T-cell (primary cell): ENCODE data around the gene ZNF503. TPM values are rescaled to one million over a fixed set of nuclear protein-coding genes. Genes with fewer than 3 reads are reported as not detected.
A peak's percentile ranks its signal among the peaks of the same experiment; 100 is the strongest.

Experiments used
- ATAC-seq, 4 experiments: fragments of 200-7000 bp in 3 of 4; fragments of 150-1000 bp in 1 of 4; cut with Tn5 transposase; replicated peaks in 1 of 4; 1 replicate in 3 of 4; 2 replicates in 1 of 4; pipeline ENCODE4 v1.10.0; 2021; ENCODE audit warnings: moderate library complexity in 3 of 4, mild to moderate bottlenecking in 2 of 4, moderate number of reproducible peaks in 1 of 4
- CTCF ChIA-PET, 2 donors: fragments of 300-600 bp; sonication (Branson Sonifier 250); formaldehyde crosslinking; loops; one replicate each; lab custom pipeline; 2022; ENCODE audit warnings: antibody characterized with exemption in 2 of 2; lab: Charles Lee
- POLR2A ChIA-PET, 2 donors: fragments of 300-600 bp; sonication (Branson Sonifier 250); formaldehyde crosslinking; loops; one replicate each; lab custom pipeline; 2022; ENCODE audit warnings: antibody characterized with exemption in 2 of 2; lab: Charles Lee
- DNase-seq, 35 experiments: peaks; one replicate each; pipeline versions ENCODE4 v3.0.0 to v3.0.0-alpha.2; 2013 to 2023
- H3K27ac ChIP-seq: one replicate; pipeline ENCODE4 v1.5.1; 2013; ENCODE audit warnings: low read length
- H3K27me3 ChIP-seq, 2 experiments: replicated peaks in 1 of 2; 1 replicate in 1 of 2; 2 replicates in 1 of 2; pipeline versions ENCODE4 v1.6.1 to v1.7.0; 2013; ENCODE audit warnings: low read length in 1 of 2, mixed read lengths in 1 of 2; ENCODE audit not compliant: control insufficient read depth in 2 of 2, insufficient read depth in 2 of 2; ENCODE audit errors: extremely low read depth in 1 of 2
- H3K36me3 ChIP-seq, 2 donors: 1 replicate in 1 of 2; 2 replicates in 1 of 2; pipeline versions ENCODE4 v1.6.1 to v1.7.0; 2013; ENCODE audit warnings: low read length in 1 of 2; ENCODE audit not compliant: control insufficient read depth in 2 of 2, insufficient read depth in 1 of 2; ENCODE audit errors: extremely low read depth in 1 of 2
- H3K4me1 ChIP-seq, 2 experiments: 1 replicate in 1 of 2; 2 replicates in 1 of 2; pipeline versions ENCODE4 v1.6.1 to v1.7.0; 2013; ENCODE audit warnings: low read length in 2 of 2, mixed read lengths in 1 of 2; ENCODE audit not compliant: insufficient read depth in 2 of 2, control insufficient read depth in 1 of 2; ENCODE audit errors: extremely low read depth in 1 of 2
- H3K4me3 ChIP-seq, 2 donors: 1 replicate in 1 of 2; 2 replicates in 1 of 2; pipeline versions ENCODE4 v1.5.1 to v1.7.0; 2013; ENCODE audit warnings: mild to moderate bottlenecking in 2 of 2, low read length in 1 of 2, moderate library complexity in 1 of 2; ENCODE audit not compliant: control insufficient read depth in 1 of 2; ENCODE audit errors: extremely low read depth in 1 of 2
- H3K9me3 ChIP-seq: 2 replicates; pipeline ENCODE4 v1.7.0; 2013
- H3K27ac Mint-ChIP-seq, 2 donors: one replicate each; pipeline ENCODE4 v1.8.0; 2020 to 2021; ENCODE audit warnings: mild to moderate bottlenecking in 2 of 2, mixed read lengths in 2 of 2
- H3K27me3 Mint-ChIP-seq, 2 donors: one replicate each; pipeline ENCODE4 v1.8.0; 2021 to 2022; ENCODE audit warnings: mixed read lengths in 2 of 2
- H3K36me3 Mint-ChIP-seq: one replicate; pipeline ENCODE4 v1.8.0; 2021; ENCODE audit warnings: mixed read lengths
- H3K4me1 Mint-ChIP-seq, 3 donors: one replicate each; pipeline ENCODE4 v1.8.0; 2020 to 2022; ENCODE audit warnings: mixed read lengths in 3 of 3, mild to moderate bottlenecking in 1 of 3
- H3K4me3 Mint-ChIP-seq, 3 donors: one replicate each; pipeline ENCODE4 v1.8.0; 2020 to 2022; ENCODE audit warnings: mild to moderate bottlenecking in 3 of 3, mixed read lengths in 3 of 3, moderate library complexity in 3 of 3
- H3K9me3 Mint-ChIP-seq, 3 donors: one replicate each; pipeline ENCODE4 v1.8.0; 2020 to 2022; ENCODE audit warnings: mixed read lengths in 3 of 3
- WGBS: methylation state at CpG from one replicate; pipeline ENCODE4 v1.1.5; 2013; ENCODE audit warnings: missing lambda C conversion rate; ENCODE audit not compliant: insufficient coverage; 5-methylcytosine and 5-hydroxymethylcytosine counted together
- total RNA-seq, 35 experiments: library from RNA in 6 of 35; stranded (reverse) in 6 of 35; fragments of 120-200 nt in 1 of 35; gene quantifications; one replicate each; pipeline versions ENCODE4 v1.2.1 to v1.2.4 and lab custom pipeline; 2013 to 2026

Gene ZNF503
- total RNA-seq, 5 donors from 2014 or later (not counting 1 experiment from before 2014, with no cell fraction given): 0.16 to 0.38 (median 0.30) TPM; not detected in 1

DNA sequence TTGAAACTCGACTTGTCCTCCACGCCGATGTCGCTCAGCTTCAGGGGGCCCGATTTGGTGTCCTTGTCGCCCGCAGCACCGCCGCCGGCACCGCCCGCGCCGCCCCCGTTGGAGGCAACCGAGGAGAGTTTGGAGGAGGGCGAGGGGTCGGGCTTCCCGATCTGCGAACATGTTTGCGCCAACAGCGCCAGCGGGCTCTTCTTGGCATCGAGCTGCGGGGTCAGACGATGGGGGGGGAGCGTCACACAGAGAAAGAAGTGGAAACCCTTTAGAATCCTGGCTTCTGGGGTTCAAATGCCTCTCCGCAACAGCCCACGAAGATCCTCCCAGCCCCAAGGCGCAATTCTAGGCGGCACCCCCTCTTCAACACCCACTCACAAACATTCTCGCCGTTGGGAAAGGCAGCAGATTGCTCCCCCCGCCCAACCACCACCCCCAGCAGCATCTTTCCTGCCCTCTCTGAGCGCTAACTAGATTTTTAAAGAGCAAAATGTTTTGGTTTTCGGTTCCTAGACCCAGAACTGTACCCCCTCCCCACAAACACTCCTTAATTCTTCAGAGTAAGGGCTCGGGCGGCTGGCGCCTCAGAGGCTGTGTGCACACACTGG lies 1.3 kb downstream of the ZNF503 start:
- Histone ChIP-seq H3K4me1 (peaks cover 9 to 53% of the 10 kb centered on the region in 2 experiments), H3K27ac (no peak overlapping the region), H3K4me3 (peak overlapping the region; percentile 43 to 82), H3K9me3 (no peaks in the 10 kb centered on the region), H3K36me3 (no peaks in the 10 kb centered on the region), H3K27me3 (peaks cover 0 to 88% of the 10 kb centered on the region in 2 experiments)
- POLR2A ChIA-PET: interaction anchor here in 1 of 2 donors (0.6 kb wide), 1 partner anchor 41 kb away, joined by 3 read pairs; no protein-coding TSS in a partner anchor
- no peaks in the 10 kb centered on the region for H3K36me3 Mint-ChIP-seq
- peaks cover 21 to 60% of the 10 kb centered on the region in 2 donors for H3K27me3 Mint-ChIP-seq
- H3K4me3 Mint-ChIP-seq: peak overlapping the region; percentile 68 to 82 (median 79)
- peaks cover 27 to 39% (median 28%) of the 10 kb centered on the region in 3 donors for H3K4me1 Mint-ChIP-seq
- no peak overlapping the region for H3K27ac Mint-ChIP-seq
- DNase-seq (no peak), ATAC-seq (no peak)
- no peaks in the 10 kb centered on the region for H3K9me3 Mint-ChIP-seq
- CTCF ChIA-PET: no interaction called here
- 5% methylated on average over 16 of the region's 39 CpGs for WGBS

DNA sequence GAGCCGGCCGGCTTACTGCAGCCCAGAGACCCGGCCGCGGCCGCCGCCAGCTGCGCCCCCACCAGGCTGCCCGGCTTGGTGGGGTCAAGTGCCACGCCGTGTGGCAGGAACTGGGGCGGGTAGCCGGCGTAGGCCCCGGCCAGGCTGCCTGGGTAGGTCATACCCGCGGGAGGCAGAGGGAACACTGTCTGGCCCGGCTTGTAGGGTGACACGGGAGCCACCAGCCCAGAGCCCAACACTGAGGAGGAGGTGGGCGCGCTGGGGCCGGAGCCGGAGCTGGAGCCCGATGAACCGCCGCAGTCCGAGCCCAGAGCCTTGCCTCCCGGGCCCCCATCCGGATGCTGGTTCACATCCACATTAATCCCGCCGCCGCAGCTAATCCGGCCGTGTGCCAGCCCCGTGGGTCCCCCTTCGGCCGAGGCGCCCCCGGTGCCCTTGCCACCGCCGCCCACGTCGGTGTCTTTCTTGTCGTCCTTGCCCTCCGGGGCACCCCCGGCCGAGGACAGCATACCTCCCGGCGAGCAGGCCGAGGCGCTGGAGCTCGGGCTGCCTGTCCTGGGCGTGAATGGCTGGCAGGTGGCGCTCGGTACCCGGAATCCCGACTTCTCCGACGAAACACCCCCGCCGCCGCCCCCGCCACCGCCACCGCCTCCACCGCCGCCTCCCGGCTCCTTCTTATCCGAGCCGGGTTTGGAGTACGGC lies 2.0 kb downstream of the ZNF503 start:
- no peaks in the 10 kb centered on the region for H3K9me3 Mint-ChIP-seq
- H3K27ac Mint-ChIP-seq: no peak overlapping the region
- ATAC-seq (peak in 1 of 4 experiments; percentile 51), DNase-seq (peak in 11 of 35 experiments; percentile 24 to 48 (median 33))
- WGBS: 38% methylated on average over 59 of the region's 71 CpGs
- CTCF ChIA-PET: no interaction called here
- Histone ChIP-seq H3K36me3 (no peaks in the 10 kb centered on the region), H3K27ac (no peak overlapping the region), H3K9me3 (no peaks in the 10 kb centered on the region), H3K4me3 (peak overlapping the region in 1 of 2 donors; percentile 43), H3K4me1 (peaks cover 9 to 53% of the 10 kb centered on the region in 2 experiments), H3K27me3 (peaks cover 0 to 88% of the 10 kb centered on the region in 2 experiments)
- H3K27me3 Mint-ChIP-seq: peaks cover 27 to 62% of the 10 kb centered on the region in 2 donors
- H3K4me3 Mint-ChIP-seq: peak overlapping the region in 2 of 3 donors; percentile 68 to 82
- POLR2A ChIA-PET: interaction anchor here in 1 of 2 donors (0.6 kb wide), 2 partner anchors 42 to 1146 kb away, joined by 3 read pairs; no protein-coding TSS in a partner anchor
- H3K4me1 Mint-ChIP-seq: peaks cover 32 to 44% (median 35%) of the 10 kb centered on the region in 3 donors
- H3K36me3 Mint-ChIP-seq: peaks cover 3% of the 10 kb centered on the region

DNA sequence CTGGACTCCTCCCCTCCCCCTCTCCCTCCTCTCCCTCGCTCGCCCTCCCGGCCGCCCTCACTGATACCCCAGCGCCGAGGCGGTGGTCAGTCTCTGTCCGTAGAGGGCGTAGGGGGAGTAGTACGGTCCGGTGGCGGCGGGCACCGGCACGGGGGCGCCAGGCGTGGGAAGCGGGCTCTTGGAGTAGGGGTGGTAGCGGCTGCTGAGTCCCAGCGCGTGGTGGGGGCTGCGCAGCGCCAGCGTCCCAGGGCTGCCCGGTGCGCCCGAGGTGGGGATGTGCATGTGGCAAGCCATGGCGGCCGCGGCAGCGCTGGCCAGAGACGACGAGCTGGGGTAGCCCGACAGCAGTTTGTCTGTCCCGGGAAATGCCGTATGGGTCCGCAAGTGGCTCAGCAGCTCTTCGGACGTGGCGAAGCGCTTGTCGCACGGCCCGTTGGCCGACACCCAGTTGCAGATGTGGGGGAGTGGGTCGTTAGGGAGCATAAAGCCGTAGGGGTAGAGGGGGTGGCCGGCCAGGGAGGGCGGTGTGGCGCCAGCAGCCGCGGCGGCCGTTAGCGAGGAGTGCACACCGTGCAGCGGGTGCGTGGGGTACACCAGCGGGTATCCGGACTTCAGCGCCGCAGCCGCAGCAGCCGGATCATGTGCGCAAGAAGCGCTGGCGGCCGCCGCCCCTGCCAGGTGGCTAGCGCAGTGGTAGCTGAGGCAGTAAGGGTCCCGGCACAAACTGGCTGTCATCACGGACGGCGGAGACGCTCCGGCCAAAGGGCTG lies 2.7 kb downstream of the ZNF503 start:
- no peak for DNase-seq
- ChIA-PET POLR2A (no interaction called here), CTCF (no interaction called here)
- Histone ChIP-seq H3K9me3 (no peaks in the 10 kb centered on the region), H3K36me3 (no peaks in the 10 kb centered on the region), H3K27me3 (peaks cover 0 to 85% of the 10 kb centered on the region in 2 experiments), H3K27ac (no peak overlapping the region), H3K4me3 (no peak overlapping the region), H3K4me1 (peaks cover 9 to 50% of the 10 kb centered on the region in 2 experiments)
- peaks cover 30 to 65% of the 10 kb centered on the region in 2 donors for H3K27me3 Mint-ChIP-seq
- H3K27ac Mint-ChIP-seq: no peak overlapping the region
- peaks cover 3% of the 10 kb centered on the region for H3K36me3 Mint-ChIP-seq
- peak overlapping the region in 1 of 3 donors; percentile 42 for H3K4me3 Mint-ChIP-seq
- H3K9me3 Mint-ChIP-seq: no peaks in the 10 kb centered on the region
- H3K4me1 Mint-ChIP-seq: peaks cover 31 to 43% (median 31%) of the 10 kb centered on the region in 3 donors
- no peak for ATAC-seq
- WGBS: 94% methylated on average over 60 of the region's 76 CpGs

DNA sequence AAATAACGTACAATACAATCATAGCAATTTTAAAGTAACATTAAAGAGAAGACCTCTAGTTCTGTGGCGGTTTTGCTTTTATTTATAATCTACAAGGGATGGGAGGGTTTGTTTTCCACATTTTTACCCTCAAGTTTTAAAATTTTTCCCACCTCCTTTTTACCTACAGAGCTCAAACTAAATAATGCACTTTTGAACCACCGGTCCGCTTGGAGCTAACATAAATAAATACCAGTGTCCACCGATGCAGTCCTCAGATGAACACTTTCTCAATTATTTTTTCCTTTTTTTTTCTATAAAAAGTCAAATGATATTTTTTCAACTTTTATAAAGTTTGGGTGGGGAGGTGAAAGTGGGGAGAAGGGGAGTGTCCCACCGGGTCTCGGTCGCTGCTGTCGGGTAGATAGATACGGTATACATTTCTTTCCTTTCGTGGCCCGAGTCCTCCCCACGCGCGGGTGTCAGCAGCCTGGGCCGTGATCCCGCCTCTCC lies 3.3 kb downstream of the ZNF503 start:
- Histone ChIP-seq H3K4me3 (no peak overlapping the region), H3K27ac (no peak overlapping the region), H3K36me3 (no peaks in the 10 kb centered on the region), H3K4me1 (peaks cover 9 to 45% of the 10 kb centered on the region in 2 experiments), H3K9me3 (no peaks in the 10 kb centered on the region), H3K27me3 (peaks cover 0 to 80% of the 10 kb centered on the region in 2 experiments)
- ATAC-seq (no peak), DNase-seq (no peak)
- Mint-ChIP-seq H3K27me3 (peaks cover 29 to 67% of the 10 kb centered on the region in 2 donors), H3K4me1 (peaks cover 27 to 38% (median 27%) of the 10 kb centered on the region in 3 donors), H3K4me3 (peak overlapping the region in 1 of 3 donors; percentile 25), H3K36me3 (peaks cover 3% of the 10 kb centered on the region), H3K9me3 (no peaks in the 10 kb centered on the region), H3K27ac (no peak overlapping the region)
- ChIA-PET POLR2A (no interaction called here), CTCF (no interaction called here)
- WGBS: 94% methylated on average over 7 of the region's 17 CpGs

DNA sequence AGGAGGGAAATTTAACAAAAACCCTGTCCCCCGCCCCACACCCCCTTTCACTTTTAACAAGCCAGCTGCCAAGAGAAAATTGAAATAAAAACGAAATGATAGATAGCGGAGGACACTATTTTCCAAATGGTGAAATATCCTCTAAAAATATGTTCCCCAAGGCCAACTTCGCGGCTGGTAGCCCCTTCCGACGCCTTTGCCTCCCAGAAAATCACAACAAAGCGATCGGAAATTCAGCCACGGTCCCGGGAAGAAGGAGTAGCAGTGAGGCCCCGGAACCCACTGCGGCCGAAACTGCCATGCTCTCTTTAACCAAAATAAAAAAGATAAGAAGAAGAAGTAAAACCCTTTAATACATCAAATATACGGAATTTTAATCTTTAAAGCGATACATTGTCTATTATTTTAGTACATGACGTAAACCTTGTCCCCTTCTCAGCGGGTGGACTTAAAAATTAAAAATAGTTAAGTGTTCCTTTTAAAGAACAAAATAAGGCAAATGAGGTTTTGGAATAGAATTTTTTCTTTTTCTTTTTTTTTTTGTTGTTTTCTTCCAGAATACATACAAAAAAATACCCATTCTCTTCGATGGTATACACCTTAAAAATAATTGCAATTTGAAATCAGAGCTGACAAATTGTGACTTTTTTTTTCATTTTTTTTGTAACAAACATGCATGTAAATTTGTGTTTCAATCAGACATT lies 3.9 kb downstream of the ZNF503 start:
- Histone ChIP-seq H3K4me3 (no peak overlapping the region), H3K36me3 (no peaks in the 10 kb centered on the region), H3K9me3 (no peaks in the 10 kb centered on the region), H3K27ac (no peak overlapping the region), H3K4me1 (peaks cover 9 to 39% of the 10 kb centered on the region in 2 experiments), H3K27me3 (peaks cover 2 to 78% of the 10 kb centered on the region in 2 experiments)
- ChIA-PET POLR2A (no interaction called here), CTCF (no interaction called here)
- Mint-ChIP-seq H3K27me3 (peaks cover 26 to 66% of the 10 kb centered on the region in 2 donors), H3K9me3 (no peaks in the 10 kb centered on the region), H3K27ac (no peak overlapping the region), H3K36me3 (peaks cover 3% of the 10 kb centered on the region), H3K4me3 (peak overlapping the region in 1 of 3 donors; percentile 25), H3K4me1 (peaks cover 21 to 32% (median 22%) of the 10 kb centered on the region in 3 donors)
- ATAC-seq (no peak), DNase-seq (no peak)
- WGBS: 90% methylated on average over 2 of the region's 19 CpGs
